Ishikawa (cell line): ENCODE measurements around the gene GLIS2.

ENCODE experiments used
- CEBPB ChIP-seq: IDR thresholded peaks from 2 replicates; pipeline ENCODE4 v1.6.1; 2012
- CREB1 ChIP-seq: IDR thresholded peaks from 2 replicates; pipeline ENCODE4 v1.6.1; 2012; ENCODE audit warnings: low read depth
- EGR1 ChIP-seq: IDR thresholded peaks from 2 replicates; pipeline ENCODE4 v1.6.1; 2012
- EP300 ChIP-seq: IDR thresholded peaks from 2 replicates; pipeline ENCODE4 v1.6.1; 2012; ENCODE audit warnings: borderline replicate concordance
- FOXM1 ChIP-seq: IDR thresholded peaks from 2 replicates; pipeline ENCODE4 v1.6.1; 2012; ENCODE audit warnings: low read depth, borderline replicate concordance
- MAX ChIP-seq: IDR thresholded peaks from 2 replicates; pipeline ENCODE4 v1.6.1; 2012
- NFIC ChIP-seq: IDR thresholded peaks from 2 replicates; pipeline ENCODE4 v1.6.1; 2012
- RAD21 ChIP-seq: IDR thresholded peaks from 2 replicates; pipeline ENCODE4 v1.6.1; 2012; ENCODE audit warnings: low read depth
- REST ChIP-seq: IDR thresholded peaks from 2 replicates; pipeline ENCODE4 v1.6.1; 2012; ENCODE audit warnings: low read depth, mild to moderate bottlenecking
- TAF1 ChIP-seq: IDR thresholded peaks from 2 replicates; pipeline ENCODE4 v1.6.1; 2012; ENCODE audit warnings: low read depth, mild to moderate bottlenecking
- TCF12 ChIP-seq: IDR thresholded peaks from 2 replicates; pipeline ENCODE4 v1.6.1; 2012; ENCODE audit warnings: low read depth
- TEAD4 ChIP-seq: IDR thresholded peaks from 2 replicates; pipeline ENCODE4 v1.6.1; 2012
- USF1 ChIP-seq: IDR thresholded peaks from 2 replicates; pipeline ENCODE4 v1.6.1; 2012
- YY1 ChIP-seq: IDR thresholded peaks from 2 replicates; pipeline ENCODE4 v1.6.1; 2012; ENCODE audit warnings: low read depth
- ZBTB7A ChIP-seq: IDR thresholded peaks from 2 replicates; pipeline ENCODE4 v1.6.1; 2012; ENCODE audit warnings: low read depth

The GLIS2 gene

GRCh38 chr16:4307215-4308037 is 8.4 kb upstream of the GLIS2 start:
- no peak; the same call in 1 of the 2 replicates for TF ChIP-seq ZBTB7A
- TF ChIP-seq EGR1: peak; percentile 94
- TF ChIP-seq TEAD4: peak; percentile 87
- no peak for TF ChIP-seq REST
- TF ChIP-seq CEBPB: no peak
- peak; percentile 35; the same call in 1 of the 2 replicates for TF ChIP-seq FOXM1
- TF ChIP-seq USF1: no peak
- TF ChIP-seq EP300: peak; percentile 84
- no peak for TF ChIP-seq YY1
- TF ChIP-seq RAD21: no peak
- TF ChIP-seq MAX: peak; percentile 31; the same call in 1 of the 2 replicates
- TF ChIP-seq NFIC: peak; percentile 82
- peak; percentile 62; the same call in 1 of the 2 replicates for TF ChIP-seq TAF1
- no peak for TF ChIP-seq CREB1
- TF ChIP-seq TCF12: peak; percentile 92

- TF ChIP-seq MAX (no peak), ZBTB7A (no peak), TCF12 (no peak), YY1 (no peak), EP300 (no peak), RAD21 (no peak), TEAD4 (no peak), CEBPB (no peak), CREB1 (no peak), NFIC (no peak), EGR1 (no peak), REST (no peak), USF1 (no peak), TAF1 (no peak), FOXM1 (no peak)
Measured at GRCh38 chr16:4309102-4309832, 6.6 kb upstream of the GLIS2 start.

GRCh38 chr16:4309833-4310266 is 6.0 kb upstream of the GLIS2 start:
- no peak; the same call in 1 of the 2 replicates for TF ChIP-seq TAF1
- TF ChIP-seq CEBPB: no peak
- TF ChIP-seq REST: no peak
- peak; percentile 70 for TF ChIP-seq MAX
- no peak for TF ChIP-seq CREB1
- no peak for TF ChIP-seq EP300
- TF ChIP-seq NFIC: peak; percentile 11; the same call in 1 of the 2 replicates
- TF ChIP-seq TCF12: no peak
- TF ChIP-seq EGR1: no peak
- TF ChIP-seq ZBTB7A: no peak
- TF ChIP-seq TEAD4: peak; percentile 77
- TF ChIP-seq FOXM1: no peak
- no peak for TF ChIP-seq USF1
- TF ChIP-seq YY1: peak; percentile 60; the same call in 1 of the 2 replicates
- TF ChIP-seq RAD21: peak; percentile 72
